NCI-H2196 treated with DMSO at 0.1 percent for 48 hours (cell line): ENCODE data around the gene PCDHGB7.
"Not testable (repeated sequence)": the region's sequence is repeated elsewhere in the genome, so short reads cannot be mapped to it uniquely, and the experiment has no call there.

Source experiments
- DNase-seq: peaks from one replicate; lab custom pipeline; 2025; ENCODE audit not compliant: unreplicated experiment; lab: John Stamatoyannopoulos, UW

Gene PCDHGB7

GRCh38 chr5:141394401-141395187, 22.9 kb upstream of the PCDHGB7 start:
- not testable (repeated sequence) for DNase-seq

GRCh38 chr5:141397756-141398551, 19.5 kb upstream of the PCDHGB7 start, which contains the start of gene PCDHGB5:
PCDHGB5 (plus strand) TSS chr5:141397947; CDS start chr5:141398128, 181 bp downstream.
- not testable (repeated sequence) for DNase-seq

GRCh38 chr5:141398608-141399007, 18.9 kb upstream of the PCDHGB7 start:
- no peak for DNase-seq

- no peak for DNase-seq
These were observed 17.8 kb upstream of the PCDHGB7 start for GRCh38 chr5:141399555-141400258.

GRCh38 chr5:141402553-141403243, 14.8 kb upstream of the PCDHGB7 start, which contains the start of gene PCDHGA9:
PCDHGA9 (plus strand) TSS chr5:141402778; CDS start chr5:141402953, 175 bp downstream.
- no peak for DNase-seq

- no peak for DNase-seq
These were observed 14.1 kb upstream of the PCDHGB7 start for GRCh38 chr5:141403387-141403786.

- peak; percentile 70 for DNase-seq
These were observed 9.5 kb upstream of the PCDHGB7 start, which contains the start of gene PCDHGB6 for GRCh38 chr5:141407790-141408505. PCDHGB6 (plus strand) TSS chr5:141408021; CDS start chr5:141408203, 182 bp downstream.

GRCh38 chr5:141409598-141410306, 7.7 kb upstream of the PCDHGB7 start:
- no peak for DNase-seq

- DNase-seq: no peak
These were observed 5.9 kb upstream of the PCDHGB7 start for GRCh38 chr5:141411575-141411974.

- no peak for DNase-seq
These were observed 4.5 kb upstream of the PCDHGB7 start, which contains the start of gene PCDHGA10 for GRCh38 chr5:141412854-141413539. PCDHGA10 (plus strand) TSS chr5:141412987; CDS start chr5:141413176, 189 bp downstream.

- no peak for DNase-seq
These were observed 3.9 kb upstream of the PCDHGB7 start for GRCh38 chr5:141413540-141414069.

GRCh38 chr5:141414548-141415274, 2.8 kb upstream of the PCDHGB7 start:
- not testable (repeated sequence) for DNase-seq

GRCh38 chr5:141415275-141415618, 2.2 kb upstream of the PCDHGB7 start:
- not testable (repeated sequence) for DNase-seq

- no peak for DNase-seq
These were observed 1.8 kb downstream of the PCDHGB7 start for GRCh38 chr5:141419074-141419880.

- no peak for DNase-seq
These were observed 3.5 kb downstream of the PCDHGB7 start, which contains the start of gene PCDHGA11 for GRCh38 chr5:141420855-141421488. PCDHGA11 (plus strand) TSS chr5:141421051; CDS start chr5:141421228, 177 bp downstream.

GRCh38 chr5:141421489-141421855, 4.0 kb downstream of the PCDHGB7 start:
- no peak for DNase-seq
